Gastroesophageal sphincter (tissue), 4 donors: ENCODE measurements around the gene RIPPLY1. TPM values are rescaled to one million over a fixed set of nuclear protein-coding genes. Genes with fewer than 3 reads are reported as not detected.

Experiments
- ATAC-seq: fragments of 150-250 bp; one replicate; pipeline ENCODE4 v1.9.1; 2016; ENCODE audit warnings: mild to moderate bottlenecking, moderate library complexity
- H3K27ac ChIP-seq, 4 donors: fragments of 200-600 bp; sonication (generic) in 3 of 4; 1 replicate in 3 of 4; 2 replicates in 1 of 4; pipeline ENCODE4 v1.5.1; 2016 to 2019
- H3K27me3 ChIP-seq: fragments of 200-600 bp; sonication (generic); one replicate; pipeline ENCODE4 v1.5.1; 2019
- H3K36me3 ChIP-seq, 2 donors: fragments of 200-600 bp; sonication (generic); one replicate each; pipeline ENCODE4 v1.5.1; 2019; ENCODE audit warnings: control low read depth in 1 of 2
- H3K4me1 ChIP-seq, 3 donors: fragments of 200-600 bp; sonication (generic); 1 replicate in 2 of 3; 2 replicates in 1 of 3; pipeline ENCODE4 v1.5.1; 2016 to 2019; ENCODE audit warnings: control low read depth in 2 of 3
- H3K4me3 ChIP-seq, 2 donors: fragments of 200-600 bp; sonication (generic); one replicate each; pipeline ENCODE4 v1.5.1; 2019; ENCODE audit warnings: mild to moderate bottlenecking in 1 of 2, moderate library complexity in 1 of 2
- H3K9me3 ChIP-seq, 3 donors: fragments of 200-600 bp; sonication (generic); one replicate each; pipeline ENCODE4 v1.5.1; 2017 to 2019; ENCODE audit warnings: control low read depth in 2 of 3
- CTCF ChIP-seq, 4 experiments: fragments of 200-600 bp in 2 of 4; fragments of 450-650 bp in 2 of 4; sonication (generic) in 1 of 4; IDR thresholded peaks; one replicate each; pipeline ENCODE4 v1.5.1; 2017 to 2019; ENCODE audit warnings: antibody characterized with exemption in 4 of 4, mild to moderate bottlenecking in 2 of 4, moderate library complexity in 2 of 4
- EP300 ChIP-seq: sonication (generic); formaldehyde crosslinking; IDR thresholded peaks from one replicate; pipeline ENCODE4 v1.6.1; 2017; ENCODE audit warnings: antibody characterized with exemption, mild to moderate bottlenecking
- POLR2A ChIP-seq, 2 donors: fragments of 450-650 bp; IDR thresholded peaks; one replicate each; pipeline ENCODE4 v1.6.1; 2017; ENCODE audit warnings: antibody characterized with exemption in 2 of 2, mild to moderate bottlenecking in 2 of 2, moderate library complexity in 1 of 2
- POLR2AphosphoS5 ChIP-seq: sonication (generic); formaldehyde crosslinking; IDR thresholded peaks from one replicate; pipeline ENCODE4 v1.6.1; 2017; ENCODE audit warnings: antibody characterized with exemption
- WGBS, 2 donors: methylation state at CpG; one replicate each; pipeline ENCODE4 v1.1.5; 2018; ENCODE audit warnings: low coverage in 1 of 2; 5-methylcytosine and 5-hydroxymethylcytosine counted together
- total RNA-seq, 4 donors: library from RNA; depleted of rRNA; stranded (reverse); fragments of >200 nt; gene quantifications; one replicate each; pipeline ENCODE4 v1.1.0, GENCODE V29; 2016

RIPPLY1 gene
- total RNA-seq, 4 donors from 2014 or later: not detected

GRCh38 chrX:106931831-106932491, 28.8 kb upstream of the RIPPLY1 start:
- Histone ChIP-seq H3K4me3 (no peak overlapping the region), H3K27ac (no peak overlapping the region), H3K9me3 (no peaks in the 10 kb centered on the region), H3K4me1 (no peaks in the 10 kb centered on the region), H3K36me3 (peaks cover 0 to 2% of the 10 kb centered on the region in 2 donors), H3K27me3 (no peaks in the 10 kb centered on the region)
- no peak for ATAC-seq
- 79% methylated on average over 3 of the region's 3 CpGs; no CpG with 5 or more reads in 1 of the 2 donors for WGBS, 2 donors
- TF ChIP-seq EP300 (no peak), POLR2AphosphoS5 (no peak), CTCF (IDR thresholded peaks at IDR 0.05) (no peak), POLR2A (IDR thresholded peaks at IDR 0.05) (no peak)

- no peaks in the 10 kb centered on the region for H3K27me3 ChIP-seq
- H3K4me3 ChIP-seq: no peak overlapping the region
- no peaks in the 10 kb centered on the region for H3K36me3 ChIP-seq
- H3K9me3 ChIP-seq: no peaks in the 10 kb centered on the region
- ATAC-seq: no peak
- no peak overlapping the region for H3K27ac ChIP-seq
- no peaks in the 10 kb centered on the region for H3K4me1 ChIP-seq
- TF ChIP-seq EP300 (no peak), POLR2AphosphoS5 (no peak), POLR2A (IDR thresholded peaks at IDR 0.05) (no peak), CTCF (IDR thresholded peaks at IDR 0.05) (no peak)
- WGBS, 2 donors: 70% methylated on average over 2 of the region's 4 CpGs; no CpG with 5 or more reads in 1 of the 2 donors
Observed at GRCh38 chrX:106928227-106928626, 25.1 kb upstream of the RIPPLY1 start.

- H3K9me3 ChIP-seq: no peaks in the 10 kb centered on the region
- WGBS, 2 donors: 79 to 87% methylated on average over 4 to 5 of the region's 5 CpGs
- H3K4me1 ChIP-seq: no peaks in the 10 kb centered on the region
- ATAC-seq: no peak
- no peak for TF ChIP-seq CTCF (IDR thresholded peaks at IDR 0.05)
- TF ChIP-seq POLR2A (IDR thresholded peaks at IDR 0.05): no peak
- no peak for TF ChIP-seq EP300
- no peak overlapping the region for H3K27ac ChIP-seq
- H3K36me3 ChIP-seq: no peaks in the 10 kb centered on the region
- no peak overlapping the region for H3K4me3 ChIP-seq
- H3K27me3 ChIP-seq: no peaks in the 10 kb centered on the region
Observed at GRCh38 chrX:106927700-106928099, 24.6 kb upstream of the RIPPLY1 start.

GRCh38 chrX:106927023-106927422, 23.9 kb upstream of the RIPPLY1 start:
- no peak overlapping the region for H3K4me3 ChIP-seq
- no peaks in the 10 kb centered on the region for H3K9me3 ChIP-seq
- no peak for TF ChIP-seq EP300
- no peak for TF ChIP-seq POLR2AphosphoS5
- no peak for TF ChIP-seq CTCF (IDR thresholded peaks at IDR 0.05)
- TF ChIP-seq POLR2A (IDR thresholded peaks at IDR 0.05): no peak
- no peaks in the 10 kb centered on the region for H3K27me3 ChIP-seq
- no peaks in the 10 kb centered on the region for H3K4me1 ChIP-seq
- 90% methylated on average over 2 of the region's 3 CpGs; no CpG with 5 or more reads in 1 of the 2 donors for WGBS, 2 donors
- H3K36me3 ChIP-seq: no peaks in the 10 kb centered on the region
- H3K27ac ChIP-seq: no peak overlapping the region
- ATAC-seq: no peak

GRCh38 chrX:106921637-106922036, 18.5 kb upstream of the RIPPLY1 start:
- Histone ChIP-seq H3K36me3 (no peaks in the 10 kb centered on the region), H3K27ac (no peak overlapping the region), H3K9me3 (no peaks in the 10 kb centered on the region), H3K27me3 (no peaks in the 10 kb centered on the region), H3K4me1 (no peaks in the 10 kb centered on the region), H3K4me3 (no peak overlapping the region)
- no peak for TF ChIP-seq POLR2AphosphoS5
- TF ChIP-seq EP300: no peak
- TF ChIP-seq POLR2A (IDR thresholded peaks at IDR 0.05): no peak
- TF ChIP-seq CTCF (IDR thresholded peaks at IDR 0.05): no peak
- WGBS, 2 donors: 60 to 72% methylated on average over 1 to 2 of the region's 2 CpGs
- no peak for ATAC-seq
